Panc1 (cell line): Measurements from ENCODE around the gene MALL. TPM values are rescaled to one million over a fixed set of nuclear protein-coding genes. Genes with fewer than 3 reads are reported as not detected.
"Not testable (repeated sequence)": the region's sequence is repeated elsewhere in the genome, so short reads cannot be mapped to it uniquely, and the experiment has no call there.

Source experiments
- ATAC-seq: fragments of 200-7000 bp; cut with Tn5 transposase; 2 replicates; pipeline ENCODE4 v1.9.1; 2020; ENCODE audit warnings: mild to moderate bottlenecking, moderate library complexity
- BruUV-seq: library from RNA; stranded (reverse); fragments of 400-500 nt; replicated peaks from 2 replicates; lab custom pipeline; 2021; lab: Mats Ljungman, UMichigan
- CTCF ChIA-PET: fragments of 300-600 bp; sonication (Branson Sonifier 250); formaldehyde crosslinking; loops from one replicate; lab custom pipeline; 2022; ENCODE audit warnings: antibody characterized with exemption; lab: Charles Lee
- POLR2A ChIA-PET: fragments of 300-600 bp; sonication (Branson Sonifier 250); formaldehyde crosslinking; loops from one replicate; lab custom pipeline; 2022; ENCODE audit warnings: antibody characterized with exemption; lab: Charles Lee
- DNase-seq: peaks from one replicate; pipeline ENCODE4 v3.0.0-alpha.2; 2010; ENCODE audit warnings: low read depth, low spot score
- H3K27ac ChIP-seq: 2 replicates; pipeline ENCODE4 v1.5.1; 2011; ENCODE audit warnings: mild to moderate bottlenecking, low read length, inconsistent platforms
- H3K27me3 ChIP-seq: fragments of 200-500 bp; sonication (Bioruptor generic); 2 replicates; pipeline ENCODE4 v1.6.0; 2014; ENCODE audit warnings: low read length, inconsistent platforms; ENCODE audit not compliant: control insufficient read depth, insufficient read depth
- H3K36me3 ChIP-seq: fragments of 200-500 bp; sonication (Bioruptor generic); 2 replicates; pipeline ENCODE4 v1.5.1; 2014; ENCODE audit warnings: inconsistent platforms, mild to moderate bottlenecking, low read length, moderate library complexity; ENCODE audit not compliant: control insufficient read depth, insufficient read depth
- H3K4me1 ChIP-seq: 2 replicates; pipeline ENCODE4 v1.5.1; 2011; ENCODE audit warnings: inconsistent platforms, mild to moderate bottlenecking, low read length, moderate library complexity; ENCODE audit not compliant: control insufficient read depth, insufficient read depth
- H3K4me3 ChIP-seq, 2 experiments: 2 replicates each; pipeline ENCODE4 v1.5.1; 2011 to 2012; ENCODE audit warnings: low read depth in 2 of 2, low read length in 2 of 2, mild to moderate bottlenecking in 2 of 2, inconsistent platforms in 1 of 2, moderate library complexity in 1 of 2
- H3K9me3 ChIP-seq: fragments of 200-500 bp; sonication (Bioruptor generic); 2 replicates; pipeline ENCODE4 v1.5.1; 2014; ENCODE audit warnings: low read depth, mild to moderate bottlenecking, inconsistent platforms, low read length, moderate library complexity; ENCODE audit not compliant: control insufficient read depth, insufficient read depth
- POLR2AphosphoS5 ChIP-seq: IDR thresholded peaks from 2 replicates; pipeline ENCODE4 v1.6.1; 2012; ENCODE audit warnings: mild to moderate bottlenecking, low read depth, low read length, moderate library complexity
- SIN3A ChIP-seq: IDR thresholded peaks from 2 replicates; pipeline ENCODE4 v1.6.1; 2012; ENCODE audit warnings: low read depth, mild to moderate bottlenecking, low read length, moderate library complexity, borderline replicate concordance; ENCODE audit not compliant: insufficient read depth
- TCF7L2 ChIP-seq: IDR thresholded peaks from 2 replicates; pipeline ENCODE4 v1.6.1; 2011; ENCODE audit warnings: mild to moderate bottlenecking, low read depth, low read length, inconsistent platforms
- in situ Hi-C: cut with HindIII; loops from 2 replicates; pipeline ENCODE4 v1.10.0; 2016; ENCODE audit warnings: low sequenced_read_pairs, low pct_unique_long_range_greater_than_20kb
- intact Hi-C: fragments of 100-400 bp; cut with micrococcal nuclease; formaldehyde crosslinking; loops from one replicate; pipeline ENCODE4 v1.10.0; 2022; ENCODE audit not compliant: unreplicated experiment
- total RNA-seq: library from RNA; stranded (reverse); gene quantifications from one replicate; pipeline ENCODE4 v1.2.1, GENCODE V29; 2021; ENCODE audit not compliant: unreplicated experiment
- TF ChIP-seq, protein P1 (sequence below), 2 experiments: IDR thresholded peaks; 2 replicates each; pipeline ENCODE4 v1.6.1; 2011 to 2012; ENCODE audit warnings: low read depth in 2 of 2, control low read depth in 1 of 2, low read length in 1 of 2, mild to moderate bottlenecking in 1 of 2, moderate library complexity in 1 of 2; ENCODE audit not compliant: insufficient read depth in 1 of 2
- TF ChIP-seq, protein P2 (sequence below): fragments of 450-650 bp; IDR thresholded peaks from 2 replicates; pipeline ENCODE4 v1.5.1; 2017; ENCODE audit warnings: mild to moderate bottlenecking

Gene MALL
- total RNA-seq, 1 experiment from 2014 or later: 159 TPM

DNA sequence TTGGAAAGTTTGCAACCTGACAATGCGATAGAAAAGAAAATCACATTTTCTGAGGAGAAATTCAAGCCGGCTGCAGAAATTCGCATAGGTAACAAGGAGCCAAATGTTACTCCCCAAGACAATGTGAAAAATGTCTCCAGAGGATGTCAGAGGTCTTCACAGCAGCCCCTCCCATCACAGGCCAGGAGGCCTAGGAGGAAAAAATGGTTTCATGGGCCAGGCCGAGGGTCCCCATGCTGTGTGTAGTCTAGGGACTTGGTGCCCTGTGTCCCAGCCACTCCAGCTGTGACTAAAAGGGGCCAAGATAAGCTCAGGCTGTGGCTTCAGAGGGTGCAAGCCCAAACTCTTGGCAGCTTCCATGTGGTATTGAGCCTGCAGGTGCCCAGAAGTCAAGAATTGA, 39.2 kb upstream of the MALL start:
- H3K27me3 ChIP-seq, H3K4me1 ChIP-seq, DNase-seq, ATAC-seq, CTCF ChIA-PET, H3K36me3 ChIP-seq, intact Hi-C loops, H3K4me3 ChIP-seq, POLR2A ChIA-PET, BruUV-seq, in situ Hi-C loops, H3K27ac ChIP-seq: not testable (repeated sequence)
- H3K9me3 ChIP-seq: peaks cover 12% of the 10 kb centered on the region

DNA sequence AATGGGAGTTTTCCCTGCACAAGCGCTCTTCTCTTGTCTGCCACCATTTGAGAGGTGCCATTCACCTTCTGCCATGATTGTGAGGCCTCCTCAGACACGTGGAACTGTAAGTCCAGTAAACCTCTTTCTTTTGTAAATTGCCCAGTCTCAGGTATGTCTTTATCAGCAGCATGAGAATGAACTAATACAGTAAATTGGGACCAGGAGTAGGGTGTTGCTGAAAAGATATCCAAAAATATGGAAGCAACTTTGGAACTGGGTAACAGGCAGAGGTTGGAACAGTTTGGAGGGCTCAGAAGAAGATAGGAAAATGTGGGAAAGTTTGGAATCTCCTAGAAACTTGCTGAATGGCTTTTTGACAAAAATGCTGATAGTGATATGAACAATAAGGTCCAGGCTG, 38.6 kb upstream of the MALL start:
- CTCF ChIA-PET, intact Hi-C loops, H3K27ac ChIP-seq, H3K4me1 ChIP-seq, H3K27me3 ChIP-seq, BruUV-seq, POLR2A ChIA-PET, ATAC-seq, H3K4me3 ChIP-seq, H3K36me3 ChIP-seq, DNase-seq, in situ Hi-C loops: not testable (repeated sequence)
- peaks cover 12% of the 10 kb centered on the region for H3K9me3 ChIP-seq

DNA sequence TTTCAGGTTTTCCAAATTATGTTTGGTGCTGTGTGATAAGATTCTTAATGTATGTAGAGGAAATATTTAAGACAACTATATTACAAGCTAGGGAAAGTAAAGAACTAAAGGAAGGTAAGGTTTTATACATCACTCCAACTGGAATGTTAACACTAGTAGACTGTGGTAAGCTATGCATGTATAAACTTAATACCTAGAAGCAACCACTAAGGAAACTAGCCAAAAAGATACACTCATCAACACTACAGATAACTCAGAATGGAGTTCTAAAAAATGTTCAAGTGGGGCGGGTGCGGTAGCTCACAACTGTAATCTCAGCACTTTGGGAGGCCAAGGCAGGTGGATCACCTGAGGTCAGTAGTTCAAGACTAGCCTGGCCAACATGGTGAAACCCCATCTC, 37.8 kb upstream of the MALL start:
- ChIA-PET CTCF (no interaction called here), POLR2A (no interaction called here)
- no peaks in the 10 kb centered on the region for H3K27me3 ChIP-seq
- H3K36me3 ChIP-seq: no peaks in the 10 kb centered on the region
- intact Hi-C loops: no loop called here
- no TSS peak for BruUV-seq
- DNase-seq: no peak
- H3K4me3 ChIP-seq: no peak overlapping the region
- H3K27ac ChIP-seq: no peak overlapping the region
- peaks cover 7% of the 10 kb centered on the region; the same call in 1 of the 2 replicates for H3K4me1 ChIP-seq
- H3K9me3 ChIP-seq: peaks cover 12% of the 10 kb centered on the region
- in situ Hi-C loops: no loop called here
- no peak for ATAC-seq
- TF ChIP-seq, protein P1, sequence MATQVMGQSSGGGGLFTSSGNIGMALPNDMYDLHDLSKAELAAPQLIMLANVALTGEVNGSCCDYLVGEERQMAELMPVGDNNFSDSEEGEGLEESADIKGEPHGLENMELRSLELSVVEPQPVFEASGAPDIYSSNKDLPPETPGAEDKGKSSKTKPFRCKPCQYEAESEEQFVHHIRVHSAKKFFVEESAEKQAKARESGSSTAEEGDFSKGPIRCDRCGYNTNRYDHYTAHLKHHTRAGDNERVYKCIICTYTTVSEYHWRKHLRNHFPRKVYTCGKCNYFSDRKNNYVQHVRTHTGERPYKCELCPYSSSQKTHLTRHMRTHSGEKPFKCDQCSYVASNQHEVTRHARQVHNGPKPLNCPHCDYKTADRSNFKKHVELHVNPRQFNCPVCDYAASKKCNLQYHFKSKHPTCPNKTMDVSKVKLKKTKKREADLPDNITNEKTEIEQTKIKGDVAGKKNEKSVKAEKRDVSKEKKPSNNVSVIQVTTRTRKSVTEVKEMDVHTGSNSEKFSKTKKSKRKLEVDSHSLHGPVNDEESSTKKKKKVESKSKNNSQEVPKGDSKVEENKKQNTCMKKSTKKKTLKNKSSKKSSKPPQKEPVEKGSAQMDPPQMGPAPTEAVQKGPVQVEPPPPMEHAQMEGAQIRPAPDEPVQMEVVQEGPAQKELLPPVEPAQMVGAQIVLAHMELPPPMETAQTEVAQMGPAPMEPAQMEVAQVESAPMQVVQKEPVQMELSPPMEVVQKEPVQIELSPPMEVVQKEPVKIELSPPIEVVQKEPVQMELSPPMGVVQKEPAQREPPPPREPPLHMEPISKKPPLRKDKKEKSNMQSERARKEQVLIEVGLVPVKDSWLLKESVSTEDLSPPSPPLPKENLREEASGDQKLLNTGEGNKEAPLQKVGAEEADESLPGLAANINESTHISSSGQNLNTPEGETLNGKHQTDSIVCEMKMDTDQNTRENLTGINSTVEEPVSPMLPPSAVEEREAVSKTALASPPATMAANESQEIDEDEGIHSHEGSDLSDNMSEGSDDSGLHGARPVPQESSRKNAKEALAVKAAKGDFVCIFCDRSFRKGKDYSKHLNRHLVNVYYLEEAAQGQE (IDR thresholded peaks at IDR 0.05; ENCODE audit: insufficient read depth in 1 of 2, low read depth in 2 of 2, low read length in 1 of 2): no peak
- no peak for TF ChIP-seq POLR2AphosphoS5
- no peak for TF ChIP-seq TCF7L2
- TF ChIP-seq, protein P2, sequence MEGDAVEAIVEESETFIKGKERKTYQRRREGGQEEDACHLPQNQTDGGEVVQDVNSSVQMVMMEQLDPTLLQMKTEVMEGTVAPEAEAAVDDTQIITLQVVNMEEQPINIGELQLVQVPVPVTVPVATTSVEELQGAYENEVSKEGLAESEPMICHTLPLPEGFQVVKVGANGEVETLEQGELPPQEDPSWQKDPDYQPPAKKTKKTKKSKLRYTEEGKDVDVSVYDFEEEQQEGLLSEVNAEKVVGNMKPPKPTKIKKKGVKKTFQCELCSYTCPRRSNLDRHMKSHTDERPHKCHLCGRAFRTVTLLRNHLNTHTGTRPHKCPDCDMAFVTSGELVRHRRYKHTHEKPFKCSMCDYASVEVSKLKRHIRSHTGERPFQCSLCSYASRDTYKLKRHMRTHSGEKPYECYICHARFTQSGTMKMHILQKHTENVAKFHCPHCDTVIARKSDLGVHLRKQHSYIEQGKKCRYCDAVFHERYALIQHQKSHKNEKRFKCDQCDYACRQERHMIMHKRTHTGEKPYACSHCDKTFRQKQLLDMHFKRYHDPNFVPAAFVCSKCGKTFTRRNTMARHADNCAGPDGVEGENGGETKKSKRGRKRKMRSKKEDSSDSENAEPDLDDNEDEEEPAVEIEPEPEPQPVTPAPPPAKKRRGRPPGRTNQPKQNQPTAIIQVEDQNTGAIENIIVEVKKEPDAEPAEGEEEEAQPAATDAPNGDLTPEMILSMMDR: no peak
- TF ChIP-seq SIN3A: no peak
